VCaP (cell line): ENCODE results near the gene TRIM40.
"Not testable (repeated sequence)": the region's sequence is repeated elsewhere in the genome, so short reads cannot be mapped to it uniquely, and the experiment has no call there.

Source experiments
- H3K27ac ChIP-seq: fragments of 450-650 bp; 2 replicates; pipeline ENCODE4 v1.5.1; 2017
- CTCF ChIP-seq: fragments of 450-650 bp; conservative IDR thresholded peaks from 2 replicates; pipeline ENCODE4 v1.5.1; 2017; ENCODE audit warnings: mild to moderate bottlenecking, moderate library complexity

The TRIM40 gene

DNA sequence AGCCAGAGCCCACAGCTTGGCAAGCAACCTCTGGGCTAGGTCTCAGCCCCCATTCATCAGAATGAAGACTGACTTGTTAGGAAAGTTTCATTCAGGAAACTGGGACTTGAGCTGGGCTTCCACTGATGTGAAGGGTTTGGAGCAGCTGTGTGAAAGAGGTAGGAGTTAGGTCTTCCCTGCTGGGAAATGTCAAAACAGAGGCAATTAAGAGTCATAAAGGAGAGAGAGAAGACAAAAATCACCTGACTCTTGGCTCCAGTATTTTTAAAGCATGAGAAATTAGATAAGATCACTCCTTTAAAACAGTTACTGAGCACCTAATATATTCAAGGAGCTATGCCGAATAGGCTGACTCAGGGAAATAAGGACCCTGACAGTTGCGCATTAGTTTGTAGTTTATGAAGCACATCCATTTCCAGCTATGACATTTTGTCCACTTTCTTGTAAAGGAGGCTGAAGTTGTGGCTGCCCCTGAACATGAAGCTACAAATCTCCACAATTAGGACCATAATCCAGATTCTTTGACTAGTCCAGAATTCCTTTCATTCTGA, 3.9 kb upstream of the TRIM40 start:
- TF ChIP-seq CTCF, result no peak
- H3K27ac ChIP-seq, result no peak overlapping the region

DNA sequence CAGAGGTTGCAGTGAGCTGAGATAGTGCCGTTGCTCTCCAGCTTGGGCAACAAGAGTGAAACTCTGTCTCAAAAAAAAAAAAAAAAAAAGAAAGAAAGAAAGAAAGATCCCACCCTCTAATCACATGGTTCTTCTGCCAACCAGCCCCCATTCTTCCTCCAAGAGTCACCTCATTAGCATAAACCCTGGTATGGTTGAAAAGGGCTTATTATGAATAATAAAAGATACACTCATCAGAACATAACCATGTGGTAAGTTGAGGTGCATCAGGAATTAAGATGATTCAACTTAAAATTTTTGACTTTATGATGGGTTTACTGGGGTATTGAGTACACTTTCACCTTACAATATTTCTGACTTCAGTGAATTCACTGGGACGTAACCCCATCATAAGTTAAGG, 793 bp upstream of the TRIM40 start:
- H3K27ac ChIP-seq, result no peak overlapping the region

DNA sequence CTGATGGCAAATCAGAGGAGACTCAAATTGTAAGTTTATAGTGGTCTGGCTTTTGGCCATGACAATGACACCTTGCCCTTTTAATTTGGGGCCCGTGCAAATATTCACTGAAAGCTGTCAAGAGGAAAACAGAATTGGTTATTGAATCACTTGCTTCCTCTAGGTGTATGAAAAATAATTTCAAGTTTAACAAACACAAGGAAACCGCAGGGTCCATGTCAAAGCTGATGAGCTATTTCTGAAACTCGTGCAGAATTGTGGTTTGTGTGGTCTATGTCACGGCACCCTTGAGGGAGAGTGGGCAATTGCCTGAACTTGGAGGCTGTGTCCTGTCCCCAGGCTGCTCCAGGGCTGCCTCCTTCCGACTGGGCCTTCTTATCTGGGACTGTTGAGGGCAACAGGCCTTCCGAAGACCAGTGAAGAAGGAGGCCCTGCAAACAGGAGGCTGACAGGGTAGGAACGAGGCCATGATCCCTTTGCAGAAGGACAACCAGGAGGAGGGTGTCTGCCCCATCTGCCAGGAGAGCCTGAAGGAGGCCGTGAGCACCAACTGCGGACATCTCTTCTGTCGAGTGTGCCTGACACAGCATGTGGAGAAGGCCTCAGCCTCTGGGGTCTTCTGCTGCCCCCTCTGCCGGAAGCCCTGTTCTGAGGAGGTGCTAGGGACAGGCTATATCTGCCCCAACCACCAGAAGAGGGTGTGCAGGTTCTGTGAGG, 788 bp downstream of the TRIM40 start:
- no peak for TF ChIP-seq CTCF
- no peak overlapping the region for H3K27ac ChIP-seq

More for the DNA sequence above, 793 bp upstream of the TRIM40 start:
- TF ChIP-seq CTCF, result no peak

DNA sequence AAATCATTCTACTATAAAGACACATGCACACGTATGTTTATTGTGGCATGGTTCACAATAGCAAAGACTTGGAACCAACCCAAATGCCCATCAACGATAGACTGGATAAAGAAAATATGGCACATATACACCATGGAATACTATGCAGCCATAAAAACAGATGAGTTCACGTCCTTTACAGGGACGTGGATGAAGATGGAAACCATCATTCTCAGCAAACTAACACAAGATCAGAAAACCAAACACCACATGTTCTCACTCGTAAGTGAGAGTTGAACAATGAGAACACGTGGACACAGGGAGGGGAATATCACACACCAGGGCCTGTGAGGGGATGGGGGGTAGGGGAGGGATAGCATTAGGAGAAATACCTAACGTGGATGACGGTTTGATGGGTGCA, 4.3 kb downstream of the TRIM40 start:
- not testable (repeated sequence) for H3K27ac ChIP-seq

DNA sequence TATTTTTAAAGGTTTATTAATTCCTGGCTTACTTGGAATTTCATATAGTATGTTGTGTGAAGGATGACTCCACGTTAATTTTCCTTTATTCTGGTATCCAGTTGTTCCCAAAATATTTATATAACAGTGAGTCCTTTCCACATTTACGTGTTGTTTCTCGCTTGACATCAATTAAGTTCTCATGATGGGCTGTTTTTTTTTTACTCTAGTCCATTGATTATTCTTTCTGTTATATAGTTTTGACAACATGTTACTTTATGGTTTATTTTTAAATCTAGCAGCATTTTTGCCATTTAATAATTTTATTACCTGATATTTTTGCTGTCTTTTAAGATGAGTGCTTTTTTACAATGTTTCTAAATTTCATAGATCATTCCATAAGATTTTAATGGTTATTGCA, 6.7 kb downstream of the TRIM40 start:
- TF ChIP-seq CTCF, result no peak
- H3K27ac ChIP-seq, result no peak overlapping the region

- TF ChIP-seq CTCF, result no peak
- no peak overlapping the region for H3K27ac ChIP-seq
Measured at GRCh38 chr6:30143780-30144179, 7.8 kb downstream of the TRIM40 start.

GRCh38 chr6:30144811-30145210, 8.9 kb downstream of the TRIM40 start:
- TF ChIP-seq CTCF, result no peak

GRCh38 chr6:30145818-30146217, 9.9 kb downstream of the TRIM40 start:
- no peak for TF ChIP-seq CTCF
- no peak overlapping the region for H3K27ac ChIP-seq

More at GRCh38 chr6:30144811-30145210, 8.9 kb downstream of the TRIM40 start:
- no peak overlapping the region for H3K27ac ChIP-seq
